ENCODE measurements around the gene MAGI2.

GRCh38 chr7:79352323-79352722 is 101.1 kb downstream of the MAGI2 start:
- TF ChIP-seq POLR2AphosphoS5 (IDR thresholded peaks at IDR 0.05; ENCODE audit: low read depth, low read length) (no peak), POLR2A (IDR thresholded peaks at IDR 0.05; ENCODE audit: low read depth, low read length) (no peak), PAX5 (IDR thresholded peaks at IDR 0.05; ENCODE audit: insufficient read depth, low read length, severe bottlenecking) (no peak), SPI1 (IDR thresholded peaks at IDR 0.05; ENCODE audit: low read depth, low read length) (no peak), TAF1 (IDR thresholded peaks at IDR 0.05; ENCODE audit: low read depth, low read length) (no peak)

All from GM12891 (cell line).